Activated naive CD8-positive, alpha-beta T cell (primary cell): ENCODE results near the gene ELOVL5.
"Not testable (repeated sequence)": the region's sequence is repeated elsewhere in the genome, so short reads cannot be mapped to it uniquely, and the experiment has no call there.

Experiments used
- H3K27ac Mint-ChIP-seq: one replicate; pipeline ENCODE4 v1.8.0; 2021; ENCODE audit warnings: mixed read lengths
- H3K27me3 Mint-ChIP-seq: one replicate; pipeline ENCODE4 v1.8.0; 2021; ENCODE audit warnings: mixed read lengths
- H3K36me3 Mint-ChIP-seq: one replicate; pipeline ENCODE4 v1.8.0; 2021; ENCODE audit warnings: mixed read lengths
- H3K4me1 Mint-ChIP-seq: one replicate; pipeline ENCODE4 v1.8.0; 2021; ENCODE audit warnings: low read depth, mixed read lengths
- H3K4me3 Mint-ChIP-seq: one replicate; pipeline ENCODE4 v1.8.0; 2021; ENCODE audit warnings: mild to moderate bottlenecking, mixed read lengths
- H3K9me3 Mint-ChIP-seq: one replicate; pipeline ENCODE4 v1.8.0; 2021; ENCODE audit warnings: low read depth, mixed read lengths

ELOVL5 gene

DNA sequence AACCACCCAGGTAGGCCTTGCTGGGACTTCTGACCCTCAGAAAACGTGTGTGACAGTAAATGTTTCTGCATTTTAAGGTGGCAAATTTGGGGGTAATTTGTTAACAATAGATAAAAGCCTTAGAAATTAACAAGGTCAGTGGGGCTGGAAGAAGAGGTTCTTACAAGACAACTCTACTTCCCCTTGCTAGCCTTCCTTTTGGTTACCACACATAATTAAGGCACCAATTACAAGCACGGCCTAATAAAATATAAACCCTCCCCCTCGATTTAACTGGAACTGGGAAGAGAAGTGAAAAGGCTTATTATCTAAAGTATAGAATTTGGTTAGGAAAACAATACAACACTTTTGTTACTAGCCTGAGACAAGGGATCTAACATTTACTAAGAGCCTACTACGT, 38.8 kb downstream of the ELOVL5 start:
- Mint-ChIP-seq H3K36me3 (no peaks in the 10 kb centered on the region), H3K4me1 (peaks cover 82% of the 10 kb centered on the region), H3K4me3 (peak overlapping the region; percentile 42), H3K27ac (peak overlapping the region; percentile 64), H3K9me3 (no peaks in the 10 kb centered on the region), H3K27me3 (no peaks in the 10 kb centered on the region)

DNA sequence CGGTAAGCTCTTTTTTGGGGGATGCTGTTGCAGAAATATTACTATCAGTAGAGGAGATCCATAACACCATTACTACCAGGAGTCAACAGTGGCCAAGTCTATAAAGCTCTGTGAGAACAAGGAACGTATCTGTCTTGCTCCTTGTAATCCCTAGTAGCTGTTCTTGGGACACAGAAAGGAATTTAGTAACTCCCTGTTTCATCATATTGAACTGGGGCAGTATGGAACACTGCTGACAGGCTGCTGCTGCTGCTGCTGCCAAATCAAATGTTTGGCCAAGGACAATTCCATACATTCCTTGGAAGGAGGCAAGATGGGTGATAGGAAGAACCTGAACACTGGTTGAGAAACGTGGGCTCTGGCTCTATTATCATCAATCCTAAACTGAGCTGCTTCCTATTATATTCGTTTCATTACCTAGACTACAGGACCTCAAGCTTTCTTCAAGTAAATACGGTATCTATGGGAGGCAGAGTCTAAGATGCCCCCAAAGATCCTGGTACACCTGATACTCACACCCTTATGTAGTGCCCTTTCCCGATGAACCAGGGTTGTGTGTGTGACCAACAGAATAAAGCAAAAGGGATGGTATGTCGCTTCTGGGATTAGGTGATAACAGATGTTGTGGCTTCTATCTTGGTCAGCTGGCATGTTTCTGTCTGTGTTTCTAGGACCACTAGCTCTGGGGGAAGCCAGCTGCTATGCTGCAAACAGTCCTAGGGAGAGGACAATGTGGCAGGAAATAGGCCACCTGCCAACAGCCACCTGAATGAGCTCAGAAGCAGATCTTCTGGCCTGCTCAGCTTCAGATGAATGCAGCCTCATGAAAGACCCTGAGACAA, 39.5 kb downstream of the ELOVL5 start:
- Mint-ChIP-seq H3K27me3 (no peaks in the 10 kb centered on the region), H3K27ac (peak overlapping the region; percentile 64), H3K4me3 (peak overlapping the region; percentile 42), H3K36me3 (no peaks in the 10 kb centered on the region), H3K9me3 (no peaks in the 10 kb centered on the region), H3K4me1 (peaks cover 80% of the 10 kb centered on the region)

DNA sequence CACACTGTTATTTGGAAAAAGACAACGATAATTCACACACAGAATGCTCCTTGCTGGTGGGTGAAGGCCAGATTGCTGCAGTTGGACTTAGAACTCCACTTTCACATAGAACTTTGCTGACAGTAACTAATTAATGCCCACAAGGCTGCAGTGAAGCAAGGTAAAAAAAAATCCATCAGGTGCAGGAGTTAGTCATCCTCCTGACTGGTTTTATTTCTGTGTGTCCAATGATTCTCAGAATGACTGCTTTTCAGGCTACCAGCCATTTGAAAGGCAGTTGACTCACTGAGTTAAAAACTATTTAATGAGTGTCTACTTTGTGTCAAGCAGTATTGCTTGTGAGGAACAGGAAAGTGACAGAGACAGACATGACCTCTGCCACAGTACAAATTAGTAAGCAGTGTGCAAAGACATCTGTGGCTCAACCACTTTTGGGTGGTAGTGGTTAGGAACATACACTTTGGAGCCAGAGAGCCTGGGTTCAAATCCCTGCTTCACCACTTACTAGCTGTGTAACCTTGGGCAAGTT, 41.9 kb downstream of the ELOVL5 start:
- H3K4me3 Mint-ChIP-seq, result no peak overlapping the region
- no peaks in the 10 kb centered on the region for H3K36me3 Mint-ChIP-seq
- peak overlapping the region; percentile 76 for H3K27ac Mint-ChIP-seq
- peaks cover 81% of the 10 kb centered on the region for H3K4me1 Mint-ChIP-seq
- no peaks in the 10 kb centered on the region for H3K9me3 Mint-ChIP-seq
- no peaks in the 10 kb centered on the region for H3K27me3 Mint-ChIP-seq

DNA sequence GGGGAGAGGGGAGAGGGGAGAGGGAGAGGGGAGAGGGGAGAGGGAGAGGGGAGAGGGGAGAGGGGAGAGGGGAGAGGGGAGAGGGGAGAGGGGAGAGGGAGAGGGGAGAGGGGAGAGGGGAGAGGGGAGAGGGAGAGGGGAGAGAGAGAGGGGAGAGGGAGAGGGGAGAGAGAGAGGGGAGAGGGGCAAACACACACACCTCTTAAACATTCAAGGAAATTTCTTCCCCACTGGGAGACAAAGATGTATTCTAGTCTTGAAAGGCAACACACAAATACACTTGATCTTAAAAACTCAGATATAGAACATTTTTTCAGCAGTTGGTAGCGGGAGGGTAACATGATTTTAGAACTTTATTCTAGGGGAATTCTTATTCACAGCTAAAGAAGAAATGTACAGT, 42.5 kb downstream of the ELOVL5 start:
- not testable (repeated sequence) for H3K4me3 Mint-ChIP-seq, H3K36me3 Mint-ChIP-seq

DNA sequence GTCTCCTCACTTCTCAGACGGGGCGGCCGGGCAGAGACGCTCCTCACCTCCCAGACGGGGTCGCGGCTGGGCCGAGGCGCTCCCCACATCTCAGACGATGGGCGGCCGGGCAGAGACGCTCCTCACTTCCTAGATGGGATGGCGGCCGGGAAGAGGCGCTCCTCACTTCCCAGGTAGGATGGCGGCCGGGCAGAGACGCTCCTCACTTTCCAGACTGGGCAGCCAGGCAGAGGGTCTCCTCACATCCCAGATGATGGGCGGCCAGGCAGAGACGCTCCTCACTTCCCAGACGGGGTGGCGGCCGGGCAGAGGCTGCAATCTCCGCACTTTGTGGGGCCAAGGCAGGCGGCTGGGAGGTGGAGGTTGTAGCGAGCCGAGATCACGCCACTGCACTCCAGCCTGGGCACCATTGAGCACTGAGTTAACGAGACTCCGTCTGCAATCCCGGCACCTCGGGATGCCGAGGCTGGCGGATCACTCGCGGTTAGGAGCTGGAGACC, 43.2 kb downstream of the ELOVL5 start:
- H3K27me3 Mint-ChIP-seq, H3K27ac Mint-ChIP-seq, H3K9me3 Mint-ChIP-seq, H3K36me3 Mint-ChIP-seq, H3K4me3 Mint-ChIP-seq: not testable (repeated sequence)
- H3K4me1 Mint-ChIP-seq, result peaks cover 83% of the 10 kb centered on the region

More for the DNA sequence above, 42.5 kb downstream of the ELOVL5 start:
- Mint-ChIP-seq H3K4me1 (peaks cover 83% of the 10 kb centered on the region), H3K27ac (peak overlapping the region; percentile 51)
- not testable (repeated sequence) for H3K9me3 Mint-ChIP-seq, H3K27me3 Mint-ChIP-seq

DNA sequence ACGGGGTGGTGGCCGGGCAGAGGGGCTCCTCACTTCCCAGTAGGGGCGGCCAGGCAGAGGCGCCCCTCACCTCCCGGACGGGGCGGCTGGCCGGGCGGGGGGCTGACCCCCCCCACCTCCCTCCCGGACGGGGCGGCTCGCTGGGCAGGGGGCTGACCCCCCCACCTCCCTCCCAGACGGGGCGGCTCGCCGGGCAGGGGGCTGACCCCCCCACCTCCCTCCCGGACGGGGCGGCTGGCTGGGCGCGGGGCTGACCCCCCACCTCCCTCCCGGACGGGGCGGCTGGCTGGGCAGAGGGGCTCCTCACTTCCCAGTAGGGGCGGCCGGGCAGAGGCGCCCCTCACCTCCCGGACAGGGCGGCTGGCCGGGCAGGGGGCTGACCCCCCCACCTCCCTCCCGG, 43.8 kb downstream of the ELOVL5 start:
- H3K27ac Mint-ChIP-seq, H3K9me3 Mint-ChIP-seq, H3K4me3 Mint-ChIP-seq, H3K27me3 Mint-ChIP-seq, H3K36me3 Mint-ChIP-seq: not testable (repeated sequence)
- peaks cover 83% of the 10 kb centered on the region for H3K4me1 Mint-ChIP-seq

DNA sequence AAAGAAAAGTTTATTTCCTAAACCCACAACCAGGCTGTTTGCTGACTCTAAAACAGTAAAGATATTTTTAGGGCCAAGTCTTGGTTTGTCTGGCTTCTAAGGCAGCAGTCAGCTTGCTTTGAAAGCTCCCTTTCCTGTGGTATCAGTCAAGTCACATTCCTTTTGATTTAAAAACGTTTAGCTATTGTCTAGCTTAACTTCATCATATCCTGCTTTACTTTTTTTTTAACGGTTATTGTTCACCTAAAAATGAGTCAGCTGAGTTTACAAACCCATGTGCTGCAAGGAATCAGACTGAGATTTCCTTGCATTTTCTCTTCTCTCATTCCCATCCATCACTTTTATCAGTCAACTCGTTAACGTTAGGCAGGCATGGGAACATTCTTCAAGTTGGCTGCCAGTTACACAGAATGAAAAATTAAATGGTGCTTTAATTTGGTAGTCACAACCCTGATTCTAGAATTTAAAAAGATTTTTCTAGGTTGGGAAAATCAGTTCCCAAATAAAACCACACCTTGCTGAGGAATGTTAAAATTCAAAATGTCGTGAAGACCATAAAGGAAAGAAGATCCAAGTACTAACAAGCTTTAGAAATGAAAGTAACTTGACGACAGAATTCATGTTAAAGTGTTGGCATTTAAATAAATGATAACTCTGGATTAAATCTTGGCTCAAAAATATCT, 45.9 kb downstream of the ELOVL5 start:
- Mint-ChIP-seq H3K27ac (peak overlapping the region; percentile 79), H3K9me3 (no peaks in the 10 kb centered on the region), H3K36me3 (no peaks in the 10 kb centered on the region), H3K4me1 (peaks cover 77% of the 10 kb centered on the region), H3K27me3 (no peaks in the 10 kb centered on the region), H3K4me3 (peak overlapping the region; percentile 66)

DNA sequence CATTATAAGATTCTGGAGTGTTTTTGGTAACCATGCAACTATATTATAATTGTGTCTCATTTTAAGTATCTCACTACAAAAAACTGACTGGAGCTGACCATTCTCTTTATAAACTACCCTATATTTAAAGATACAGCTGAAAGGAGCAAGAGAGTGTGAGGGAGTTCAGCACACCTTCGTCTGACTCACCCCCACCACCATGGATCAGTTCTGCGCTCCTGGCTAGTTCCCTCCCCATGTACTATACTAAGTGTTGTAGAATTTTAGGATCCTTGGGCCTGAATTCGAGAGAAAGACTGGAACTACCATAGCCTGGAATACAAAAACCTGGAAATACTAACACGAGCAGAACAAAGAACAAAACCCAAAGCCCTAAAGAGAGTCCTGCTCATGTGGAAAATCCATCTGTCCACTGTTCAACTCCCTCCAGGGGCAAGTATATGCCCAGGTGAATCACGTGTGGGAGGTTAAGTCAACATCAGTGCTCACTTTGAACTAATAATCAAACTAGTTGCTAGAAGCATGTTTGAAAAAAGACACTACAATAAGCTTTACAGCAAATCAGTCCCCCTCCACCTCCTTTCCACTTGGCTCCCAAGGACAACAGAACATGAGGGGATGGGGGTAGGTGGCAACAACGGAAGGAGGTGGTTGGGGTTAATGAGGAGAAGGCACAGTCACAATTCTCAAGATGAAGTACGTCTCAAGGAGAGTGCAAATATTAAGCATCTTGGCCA, 46.8 kb downstream of the ELOVL5 start:
- H3K4me1 Mint-ChIP-seq, result peaks cover 72% of the 10 kb centered on the region
- H3K27ac Mint-ChIP-seq, result peak overlapping the region; percentile 69
- peak overlapping the region; percentile 44 for H3K4me3 Mint-ChIP-seq
- H3K36me3 Mint-ChIP-seq, result no peaks in the 10 kb centered on the region
- H3K9me3 Mint-ChIP-seq, result no peaks in the 10 kb centered on the region
- no peaks in the 10 kb centered on the region for H3K27me3 Mint-ChIP-seq

DNA sequence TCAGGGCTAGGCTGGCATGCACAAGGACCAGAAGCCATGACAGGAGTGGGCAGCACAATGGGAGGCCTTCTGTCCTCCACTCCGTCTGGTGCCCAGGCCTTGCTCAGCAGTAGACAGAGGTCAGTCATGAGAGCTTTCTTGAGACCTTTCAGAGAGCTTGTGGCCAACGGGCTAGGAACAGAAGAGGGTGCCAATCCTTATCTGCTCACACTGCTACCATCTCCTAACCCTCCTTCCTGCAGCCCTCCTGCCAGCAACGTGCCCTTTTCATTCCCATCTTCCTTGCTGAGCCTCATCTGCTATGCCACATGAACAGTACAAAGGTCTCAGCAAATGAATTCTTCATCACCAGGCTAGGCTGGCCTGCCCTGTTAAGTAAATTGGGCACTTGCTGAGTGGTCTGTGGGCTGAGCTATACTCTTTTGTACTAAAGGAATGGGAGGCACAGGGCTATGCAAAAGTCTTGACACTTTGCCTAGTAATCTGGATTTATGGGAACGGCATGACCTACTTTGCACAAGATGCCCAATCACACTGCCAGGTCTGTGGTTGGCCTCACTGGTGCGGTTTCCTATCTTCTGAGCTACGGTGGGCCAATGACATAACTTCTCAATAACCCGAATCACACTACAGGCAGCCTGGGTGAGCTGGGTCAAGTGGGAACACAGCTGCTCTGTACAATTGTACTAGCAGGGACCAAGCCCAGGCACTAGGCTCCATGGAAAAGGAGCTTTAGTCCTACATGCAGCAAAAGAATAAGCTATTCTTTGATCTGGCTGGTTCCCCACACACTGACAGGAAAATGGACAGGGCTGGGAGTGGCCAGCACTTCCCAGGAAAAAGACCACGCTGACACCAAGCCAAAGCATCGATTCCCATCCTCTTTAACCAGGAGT, 47.8 kb downstream of the ELOVL5 start:
- Mint-ChIP-seq H3K27me3 (no peaks in the 10 kb centered on the region), H3K4me3 (peak overlapping the region; percentile 17), H3K27ac (peak overlapping the region; percentile 69), H3K9me3 (no peaks in the 10 kb centered on the region), H3K4me1 (peaks cover 71% of the 10 kb centered on the region), H3K36me3 (no peaks in the 10 kb centered on the region)

DNA sequence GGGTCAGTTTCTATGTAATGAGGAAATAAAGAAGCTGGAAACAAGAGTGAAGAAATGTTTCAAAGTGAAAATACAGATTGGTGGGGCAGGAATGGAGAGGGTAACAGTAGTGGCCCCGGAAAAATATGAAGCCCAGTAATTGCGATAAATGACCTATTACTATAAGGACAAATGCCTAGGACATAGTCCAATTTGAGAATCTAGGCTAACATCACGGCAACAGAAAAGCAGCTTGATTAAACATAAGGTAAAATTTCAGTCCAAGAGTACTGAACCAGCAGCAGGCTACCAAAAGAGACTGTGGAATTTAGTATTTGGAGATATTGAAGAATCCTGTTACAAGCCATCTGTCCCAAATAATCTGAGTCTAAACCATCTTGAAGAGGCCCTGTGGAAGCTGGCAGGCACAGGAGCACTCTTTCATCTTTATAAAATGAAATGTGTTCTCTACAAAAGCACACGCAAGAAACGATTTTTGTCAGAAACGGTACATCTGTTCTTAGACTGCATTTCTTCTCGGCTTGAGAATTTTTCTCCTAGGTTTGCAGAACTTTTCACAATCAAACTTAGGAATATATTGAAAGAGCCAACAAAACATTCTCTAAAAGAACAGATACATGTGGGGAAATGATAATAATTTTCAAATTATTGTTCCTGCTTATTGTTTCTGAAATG, 49.3 kb downstream of the ELOVL5 start:
- H3K36me3 Mint-ChIP-seq, result no peaks in the 10 kb centered on the region
- peaks cover 81% of the 10 kb centered on the region for H3K4me1 Mint-ChIP-seq
- no peak overlapping the region for H3K4me3 Mint-ChIP-seq
- peak overlapping the region; percentile 23 for H3K27ac Mint-ChIP-seq
- H3K9me3 Mint-ChIP-seq, result no peaks in the 10 kb centered on the region
- H3K27me3 Mint-ChIP-seq, result no peaks in the 10 kb centered on the region

DNA sequence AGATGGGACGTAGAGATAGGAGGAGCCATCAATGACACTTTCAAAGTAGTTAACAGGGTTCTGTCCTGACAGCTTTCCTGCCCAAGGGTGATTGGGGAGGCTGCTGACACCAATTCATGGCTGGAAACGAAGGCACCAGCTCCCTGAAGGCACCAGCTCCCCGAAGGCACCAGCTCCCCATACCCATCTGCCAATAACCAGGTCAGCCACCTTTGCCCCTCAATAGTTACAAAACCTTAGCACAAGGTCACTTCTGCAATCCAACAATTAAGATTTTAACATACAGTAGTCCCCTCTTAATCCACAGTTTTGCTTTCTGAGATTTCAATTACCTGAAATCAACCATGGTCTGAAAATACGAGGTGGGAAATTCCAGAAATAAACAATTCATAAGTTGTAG, 51.7 kb downstream of the ELOVL5 start:
- H3K27ac Mint-ChIP-seq, result no peak overlapping the region

DNA sequence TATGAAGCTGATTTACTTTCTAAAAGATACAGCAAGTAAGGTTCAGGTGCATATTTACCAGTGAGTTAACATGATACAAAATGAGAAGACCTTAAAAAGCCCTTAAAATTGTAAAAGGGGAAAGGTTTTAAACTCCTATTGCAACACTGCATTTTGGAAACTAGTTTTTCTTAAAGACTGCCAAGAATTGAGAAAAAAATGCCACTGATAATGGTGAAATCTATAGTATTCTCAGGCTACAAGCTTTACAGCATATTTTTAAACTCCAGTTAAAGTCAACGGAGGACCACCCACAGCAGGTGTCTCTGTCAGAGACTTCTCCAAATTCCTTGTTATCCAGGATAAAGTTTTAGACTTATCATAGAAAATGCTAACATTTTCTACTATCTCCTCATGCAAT, 53.6 kb downstream of the ELOVL5 start:
- no peaks in the 10 kb centered on the region for H3K27me3 Mint-ChIP-seq
- peaks cover 74% of the 10 kb centered on the region for H3K4me1 Mint-ChIP-seq
- H3K36me3 Mint-ChIP-seq, result peaks cover 11% of the 10 kb centered on the region
- H3K9me3 Mint-ChIP-seq, result no peaks in the 10 kb centered on the region
- no peak overlapping the region for H3K4me3 Mint-ChIP-seq
- H3K27ac Mint-ChIP-seq, result peak overlapping the region; percentile 28

More for the DNA sequence above, 51.7 kb downstream of the ELOVL5 start:
- no peak overlapping the region for H3K4me3 Mint-ChIP-seq
- peaks cover 4% of the 10 kb centered on the region for H3K36me3 Mint-ChIP-seq
- H3K9me3 Mint-ChIP-seq, result no peaks in the 10 kb centered on the region
- H3K4me1 Mint-ChIP-seq, result peaks cover 74% of the 10 kb centered on the region
- no peaks in the 10 kb centered on the region for H3K27me3 Mint-ChIP-seq

DNA sequence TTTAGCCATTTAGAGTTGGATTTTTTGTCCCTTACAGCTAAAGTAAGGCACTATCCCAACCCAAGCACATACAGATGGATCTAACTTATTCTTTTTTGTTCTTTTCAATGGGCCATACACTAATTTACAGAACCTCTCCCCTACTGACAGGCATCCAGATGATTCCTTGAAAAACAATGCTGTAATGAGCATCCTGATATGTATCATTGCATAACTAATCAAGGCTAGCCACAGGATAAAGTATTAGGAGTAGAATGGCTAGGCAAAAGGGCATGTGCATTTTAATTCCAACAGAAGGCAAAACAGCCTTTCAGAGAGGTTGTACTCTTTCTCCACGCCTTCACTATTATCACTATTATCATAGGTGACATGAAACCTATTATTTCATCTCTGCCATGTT, 54.1 kb downstream of the ELOVL5 start:
- Mint-ChIP-seq H3K36me3 (peaks cover 15% of the 10 kb centered on the region), H3K9me3 (no peaks in the 10 kb centered on the region), H3K27ac (peak overlapping the region; percentile 24), H3K4me3 (no peak overlapping the region), H3K4me1 (peaks cover 74% of the 10 kb centered on the region), H3K27me3 (no peaks in the 10 kb centered on the region)
